Endothelial cell of umbilical vein (primary cell): ENCODE results near the gene HOXC11. TPM values are rescaled to one million over a fixed set of nuclear protein-coding genes. Genes with fewer than 3 reads are reported as not detected.

Experiments
- BruUV-seq: library from RNA; stranded (reverse); fragments of 400-500 nt; replicated peaks from 2 replicates; lab custom pipeline; 2021; lab: Mats Ljungman, UMichigan
- CTCF ChIA-PET: fragments of 300-600, 350-600 bp; sonication (Branson Sonifier 250); formaldehyde crosslinking; loops from one replicate; lab custom pipeline; 2021; ENCODE audit warnings: antibody characterized with exemption, inconsistent platforms; lab: Charles Lee
- POLR2A ChIA-PET: fragments of 300-600, 350-600 bp; sonication (Branson Sonifier 250); formaldehyde crosslinking; loops from one replicate; lab custom pipeline; 2021; ENCODE audit warnings: antibody characterized with exemption, inconsistent platforms; lab: Charles Lee
- DNase-seq: peaks from one replicate; pipeline ENCODE4 v3.0.0-alpha.2; 2011; ENCODE audit warnings: low read depth, low spot score
- FAIRE-seq: peaks from 2 replicates; lab custom pipeline; 2011; peaks lifted over from hg19 to GRCh38; lab: Jason Lieb, UNC
- H2AFZ ChIP-seq: 2 replicates; pipeline ENCODE4 v1.6.0; 2012; ENCODE audit warnings: low read depth, low read length, control low read depth, inconsistent platforms
- H3K27ac ChIP-seq: 2 replicates; pipeline ENCODE4 v1.5.1; 2011; ENCODE audit warnings: low read depth, mild to moderate bottlenecking, control low read depth, low read length, moderate library complexity; ENCODE audit not compliant: insufficient read depth
- H3K27me3 ChIP-seq, 2 experiments: 2 replicates each; pipeline versions ENCODE4 v1.6.0 to v1.6.1; 2011; ENCODE audit warnings: low read length in 2 of 2, mixed read lengths in 1 of 2; ENCODE audit not compliant: control insufficient read depth in 2 of 2, insufficient read depth in 2 of 2
- H3K36me3 ChIP-seq, 2 experiments: 2 replicates in 1 of 2; 3 replicates in 1 of 2; pipeline ENCODE4 v1.5.1; 2011; ENCODE audit warnings: low read length in 2 of 2, mild to moderate bottlenecking in 1 of 2, moderate library complexity in 1 of 2; ENCODE audit not compliant: control insufficient read depth in 2 of 2, insufficient read depth in 2 of 2; ENCODE audit errors: extremely low read depth in 1 of 2
- H3K4me1 ChIP-seq: 3 replicates; pipeline ENCODE4 v1.5.1; 2011; ENCODE audit warnings: mild to moderate bottlenecking, low read length; ENCODE audit not compliant: control insufficient read depth, insufficient read depth; ENCODE audit errors: extremely low read depth
- H3K4me2 ChIP-seq: 2 replicates; pipeline ENCODE4 v1.6.1; 2011; ENCODE audit warnings: low read length, control low read depth, mixed read lengths; ENCODE audit not compliant: insufficient read depth
- H3K4me3 ChIP-seq, 3 experiments: fragments of 200-600 bp in 1 of 3; sonication (generic), shearing (Covaris generic) in 1 of 3; replicated peaks in 1 of 3; 2 replicates each; pipeline ENCODE4 v1.5.1; 2011 to 2016; ENCODE audit warnings: control low read depth in 3 of 3, low read length in 3 of 3, mild to moderate bottlenecking in 2 of 3, inconsistent platforms in 1 of 3, low read depth in 1 of 3, moderate library complexity in 1 of 3; ENCODE audit not compliant: insufficient read depth in 1 of 3
- H3K79me2 ChIP-seq: 2 replicates; pipeline ENCODE4 v1.6.0; 2012; ENCODE audit warnings: low read length, inconsistent platforms; ENCODE audit not compliant: control insufficient read depth, insufficient read depth
- H3K9ac ChIP-seq: replicated peaks from 2 replicates; pipeline ENCODE3; 2011; ENCODE audit warnings: low read length, control low read depth; ENCODE audit not compliant: insufficient read depth; ENCODE audit errors: extremely low read depth
- H3K9me1 ChIP-seq: replicated peaks from 3 replicates; pipeline ENCODE4 v1.6.0; 2011; ENCODE audit warnings: mild to moderate bottlenecking, low read length; ENCODE audit not compliant: control insufficient read depth, insufficient read depth; ENCODE audit errors: extremely low read depth
- H3K9me3 ChIP-seq: replicated peaks from 2 replicates; pipeline ENCODE4 v1.5.1; 2012; ENCODE audit warnings: low read length, inconsistent platforms; ENCODE audit not compliant: control insufficient read depth, insufficient read depth
- H4K20me1 ChIP-seq: replicated peaks from 2 replicates; pipeline ENCODE3; 2011; ENCODE audit warnings: mild to moderate bottlenecking, low read length; ENCODE audit not compliant: control insufficient read depth, insufficient read depth; ENCODE audit errors: extremely low read depth
- CTCF ChIP-seq, 2 donors: IDR thresholded peaks; 1 replicate in 1 of 2; 2 replicates in 1 of 2; pipeline ENCODE4 v1.5.1; 2011; ENCODE audit warnings: low read length in 2 of 2, mild to moderate bottlenecking in 2 of 2, moderate library complexity in 2 of 2, control low read depth in 1 of 2, inconsistent platforms in 1 of 2, low read depth in 1 of 2; ENCODE audit not compliant: insufficient read depth in 1 of 2; ENCODE audit errors: extremely low read depth in 1 of 2
- EZH2 ChIP-seq: IDR thresholded peaks from 2 replicates; pipeline ENCODE4 v1.6.1; 2012; ENCODE audit warnings: borderline replicate concordance, low read depth, mild to moderate bottlenecking, moderate library complexity, low read length, inconsistent platforms; ENCODE audit not compliant: severe bottlenecking
- POLR2A ChIP-seq: IDR thresholded peaks from 2 replicates; pipeline ENCODE4 v1.6.1; 2012; ENCODE audit warnings: low read depth, mild to moderate bottlenecking, control low read depth, low read length
- dilution Hi-C: fragments of 300-500 bp; cut with MboI; formaldehyde crosslinking; loops from one replicate; pipeline ENCODE4 v1.15.0; 2019; ENCODE audit warnings: low sequenced_read_pairs; ENCODE audit not compliant: extremely low pct_ligation_motif_present
- intact Hi-C: fragments of 100-400 bp; cut with micrococcal nuclease; formaldehyde crosslinking; loops from one replicate; pipeline ENCODE4 v1.10.0; 2022
- polyA plus RNA-seq, 4 experiments: library from polyadenylated mRNA; depleted of rRNA in 3 of 4; stranded (reverse) in 3 of 4; unstranded in 1 of 4; fragments of >200 nt; gene quantifications; 2 replicates each; pipeline versions ENCODE4 v1.2.1 to v1.2.3, GENCODE V29; 2011 to 2012; ENCODE audit warnings: missing spikeins in 1 of 4
- total RNA-seq: library from RNA; stranded (reverse); gene quantifications from 2 replicates; pipeline ENCODE4 v1.2.3, GENCODE V29; 2021

Gene HOXC11
- total and polyA plus RNA-seq, 2 donors (not counting 3 experiments of a cell fraction or from before 2014, with no cell fraction given), result not detected

GRCh38 chr12:54020591-54021405 lies 47.9 kb downstream of the HOXC11 start:
- no peaks in the 10 kb centered on the region for H3K9me1 ChIP-seq
- no peak overlapping the region for H3K9ac ChIP-seq
- no peaks in the 10 kb centered on the region for H4K20me1 ChIP-seq
- ChIA-PET CTCF (interaction anchor here (1.6 to 2.6 kb wide), 3 partner anchors 12 to 187 kb away, joined by 5 to 9 read pairs (median 6); partner anchors contain the start of gene HOXC5), POLR2A (no interaction called here)
- FAIRE-seq (no peak), DNase-seq (no peak)
- no TSS peak for BruUV-seq
- H3K79me2 ChIP-seq, result no peaks in the 10 kb centered on the region
- TF ChIP-seq CTCF (IDR thresholded peaks at IDR 0.05; ENCODE audit: extremely low read depth in 1 of 2, insufficient read depth in 1 of 2, low read depth in 1 of 2, low read length in 2 of 2) (no peak), EZH2 (peak; percentile 12), POLR2A (no peak)
- H2AFZ ChIP-seq, result no peak overlapping the region
- H3K9me3 ChIP-seq, result no peaks in the 10 kb centered on the region
- no peaks in the 10 kb centered on the region for H3K36me3 ChIP-seq
- H3K27me3 ChIP-seq, result peaks cover 82 to 91% of the 10 kb centered on the region in 2 experiments
- H3K27ac ChIP-seq, result no peak overlapping the region
- H3K4me2 ChIP-seq, result no peak overlapping the region
- no peak overlapping the region for H3K4me3 ChIP-seq
- peaks cover 3% of the 10 kb centered on the region for H3K4me1 ChIP-seq
- intact Hi-C loops (no loop called here), dilution Hi-C loops (no loop called here)
